HepG2 (cell line): ENCODE data around the gene MRPL2. TPM values are rescaled to one million over a fixed set of nuclear protein-coding genes. Genes with fewer than 3 reads are reported as not detected.

ENCODE experiments used
- CBX2 ChIP-seq, 2 experiments: fragments of 200-600 bp in 1 of 2; sonication (generic); formaldehyde crosslinking in 1 of 2; IDR thresholded peaks; 2 replicates each; pipeline versions ENCODE4 v1.7.0 to v1.8.1; 2018 to 2022; ENCODE audit warnings: low read depth in 2 of 2, low read length in 1 of 2, mild to moderate bottlenecking in 1 of 2, missing genetic modification reagents in 1 of 2
- CHCHD3 ChIP-seq: sonication (generic); formaldehyde crosslinking; IDR thresholded peaks from 2 replicates; pipeline ENCODE4 v1.8.0; 2022; ENCODE audit warnings: mild to moderate bottlenecking, missing genetic modification reagents, moderate library complexity
- DDIT3 ChIP-seq: sonication (generic); formaldehyde crosslinking; IDR thresholded peaks from 2 replicates; pipeline ENCODE4 v1.4.0; 2020; ENCODE audit warnings: mild to moderate bottlenecking, missing genetic modification reagents
- HOXA5 ChIP-seq: sonication (generic); formaldehyde crosslinking; IDR thresholded peaks from 2 replicates; pipeline ENCODE4 v1.4.0; 2020; ENCODE audit warnings: missing genetic modification reagents
- JUN ChIP-seq: sonication (generic); formaldehyde crosslinking; IDR thresholded peaks from 2 replicates; pipeline ENCODE4 v1.4.0; 2020; ENCODE audit warnings: mild to moderate bottlenecking, missing genetic modification reagents
- KDM6A ChIP-seq: IDR thresholded peaks from 2 replicates; pipeline ENCODE4 v1.6.1; 2016; ENCODE audit warnings: low read depth
- KLF6 ChIP-seq: IDR thresholded peaks from 2 replicates; pipeline ENCODE4 v1.8.0; 2016; ENCODE audit warnings: missing biosample characterization, missing genetic modification reagents
- POGZ ChIP-seq: sonication (generic); formaldehyde crosslinking; IDR thresholded peaks from 2 replicates; pipeline ENCODE4 v1.4.0; 2020; ENCODE audit warnings: mild to moderate bottlenecking, missing genetic modification reagents
- SP1 ChIP-seq, 2 experiments: fragments of 450-650 bp in 1 of 2; sonication (generic) in 1 of 2; formaldehyde crosslinking in 1 of 2; IDR thresholded peaks; 2 replicates each; pipeline versions ENCODE4 v1.4.0 to v1.6.1; 2016 to 2020; ENCODE audit warnings: missing genetic modification reagents in 1 of 2
- ZFP62 ChIP-seq: sonication (generic); formaldehyde crosslinking; IDR thresholded peaks from 2 replicates; pipeline ENCODE4 v1.4.0; 2020; ENCODE audit warnings: missing genetic modification reagents
- ZKSCAN5 ChIP-seq: sonication (generic); formaldehyde crosslinking; IDR thresholded peaks from 2 replicates; pipeline ENCODE4 v1.5.1; 2020; ENCODE audit warnings: mild to moderate bottlenecking, missing genetic modification reagents
- ZNF18 ChIP-seq: sonication (generic); formaldehyde crosslinking; IDR thresholded peaks from 2 replicates; pipeline ENCODE4 v1.8.0; 2022; ENCODE audit warnings: mild to moderate bottlenecking, missing genetic modification reagents; ENCODE audit not compliant: insufficient replicate concordance
- ZNF253 ChIP-seq: sonication (generic); formaldehyde crosslinking; IDR thresholded peaks from 2 replicates; pipeline ENCODE4 v1.8.0; 2022; ENCODE audit warnings: mild to moderate bottlenecking, missing genetic modification reagents, borderline replicate concordance
- ZNF407 ChIP-seq: sonication (generic); formaldehyde crosslinking; IDR thresholded peaks from one replicate; pipeline ENCODE4 v1.5.1; 2020; ENCODE audit warnings: mild to moderate bottlenecking, missing genetic modification reagents; ENCODE audit errors: not compliant biosample characterization
- ZNF414 ChIP-seq: sonication (generic); formaldehyde crosslinking; IDR thresholded peaks from 2 replicates; pipeline ENCODE4 v1.5.0; 2020; ENCODE audit warnings: missing genetic modification reagents
- ZNF563 ChIP-seq: sonication (generic); formaldehyde crosslinking; IDR thresholded peaks from 2 replicates; pipeline ENCODE4 v1.8.0; 2022; ENCODE audit warnings: mild to moderate bottlenecking, moderate library complexity, missing genetic modification reagents
- ZNF704 ChIP-seq: sonication (generic); formaldehyde crosslinking; IDR thresholded peaks from 2 replicates; pipeline ENCODE4 v1.8.1; 2023; ENCODE audit warnings: mild to moderate bottlenecking, inconsistent platforms, moderate library complexity, missing genetic modification reagents, borderline replicate concordance
- ZNF878 ChIP-seq: sonication (generic); formaldehyde crosslinking; IDR thresholded peaks from 2 replicates; pipeline ENCODE4 v1.8.1; 2023; ENCODE audit warnings: mild to moderate bottlenecking, missing genetic modification reagents, moderate library complexity
- polyA plus RNA-seq, 8 experiments: library from polyadenylated mRNA; depleted of rRNA in 3 of 8; stranded (reverse) in 7 of 8; unstranded in 1 of 8; fragments of >200 nt; fragmentation: Illumina TruSeq in 4 of 8; extraction: Trizol in 4 of 8; gene quantifications; 2 replicates each; pipeline versions ENCODE4 v1.2.1 to v1.2.3, GENCODE V29; 2011 to 2016; ENCODE audit warnings: low read depth in 4 of 8, missing spikeins in 1 of 8, mixed read lengths in 1 of 8; ENCODE audit not compliant: insufficient read depth in 1 of 8
- total RNA-seq, 5 experiments: library from RNA; depleted of rRNA; stranded (reverse); fragments of >200 nt; fragmentation: Illumina TruSeq; extraction: Trizol; gene quantifications; 2 replicates each; pipeline ENCODE4 v1.2.3, GENCODE V29; 2016; ENCODE audit warnings: low read depth in 1 of 5

The MRPL2 gene
- total and polyA plus RNA-seq, 2 of the 13 experiments (the other 11 are each of a cell fraction or from before 2014, with no cell fraction given) = 56.8 to 65.6 TPM

- no peak for TF ChIP-seq ZNF704 (CRISPR knock-in tag)
- no peak for TF ChIP-seq KLF6 (CRISPR knock-in tag)
- TF ChIP-seq ZNF563 (CRISPR knock-in tag) = peak; percentile 27; the same call in 1 of the 2 replicates
- no peak for TF ChIP-seq CBX2 (IDR thresholded peaks at IDR 0.05; ENCODE audit: low read depth, low read length)
- TF ChIP-seq CBX2 (CRISPR knock-in tag; IDR thresholded peaks at IDR 0.05; ENCODE audit: low read depth) = no peak
- TF ChIP-seq ZNF878 (CRISPR knock-in tag) = no peak
- no peak for TF ChIP-seq ZFP62 (CRISPR knock-in tag)
- no peak for TF ChIP-seq CHCHD3 (CRISPR knock-in tag)
- TF ChIP-seq SP1 (IDR thresholded peaks at IDR 0.05) = no peak
- no peak for TF ChIP-seq SP1 (CRISPR knock-in tag; IDR thresholded peaks at IDR 0.05)
- TF ChIP-seq ZNF18 (CRISPR knock-in tag) = no peak
- 0 out of 2 replicates have a peak, but pooled peaks have one; percentile 15 for TF ChIP-seq ZNF414 (CRISPR knock-in tag)
- no peak for TF ChIP-seq DDIT3 (CRISPR knock-in tag)
- TF ChIP-seq ZNF253 = no peak
- no peak for TF ChIP-seq KDM6A
- no peak for TF ChIP-seq ZKSCAN5 (CRISPR knock-in tag)
- 0 out of 2 replicates have a peak, but pooled peaks have one; percentile 8 for TF ChIP-seq JUN (CRISPR knock-in tag)
- TF ChIP-seq HOXA5 (CRISPR knock-in tag) = no peak
- TF ChIP-seq ZNF407 = no peak
- no peak for TF ChIP-seq POGZ (CRISPR knock-in tag)
Observed at GRCh38 chr6:43014434-43014909, 44.8 kb downstream of the MRPL2 start (continued).
